Amniotic epithelial cell (primary cell): ENCODE results near the gene MVD.

Experiments used
- DNase-seq: peaks from one replicate; pipeline ENCODE4 v3.0.0-alpha.2; 2010; ENCODE audit warnings: low read depth

The MVD gene

GRCh38 chr16:88697116-88697830, 34.4 kb upstream of the MVD start:
- no peak for DNase-seq

GRCh38 chr16:88696441-88696840, 33.5 kb upstream of the MVD start:
- no peak for DNase-seq

GRCh38 chr16:88695753-88696152, 32.9 kb upstream of the MVD start:
- no peak for DNase-seq

GRCh38 chr16:88695218-88695617, 32.3 kb upstream of the MVD start:
- no peak for DNase-seq

GRCh38 chr16:88694221-88695087, 31.6 kb upstream of the MVD start:
- no peak for DNase-seq

- no peak for DNase-seq
Observed at GRCh38 chr16:88693420-88694177, 30.7 kb upstream of the MVD start.

GRCh38 chr16:88692861-88693260, 30.0 kb upstream of the MVD start:
- DNase-seq: no peak

GRCh38 chr16:88691924-88692560, 29.2 kb upstream of the MVD start:
- no peak for DNase-seq

GRCh38 chr16:88691129-88691813, 28.4 kb upstream of the MVD start:
- no peak for DNase-seq

GRCh38 chr16:88690341-88691128, 27.6 kb upstream of the MVD start:
- DNase-seq: no peak

- peak; percentile 55 for DNase-seq
Observed at GRCh38 chr16:88688013-88688778, 25.3 kb upstream of the MVD start.

- no peak for DNase-seq
Observed at GRCh38 chr16:88687676-88688012, 24.8 kb upstream of the MVD start.

- DNase-seq: no peak
Observed at GRCh38 chr16:88687254-88687576, 24.3 kb upstream of the MVD start.

GRCh38 chr16:88686439-88687253, 23.8 kb upstream of the MVD start, which contains the start of gene SNAI3:
SNAI3 (minus strand) TSS chr16:88686507; CDS start chr16:88686406, 101 bp downstream.
- DNase-seq: peak; percentile 35

- DNase-seq: no peak
Observed at GRCh38 chr16:88686062-88686438, 23.2 kb upstream of the MVD start.

- peak; percentile 65 for DNase-seq
Observed at GRCh38 chr16:88685156-88686061, 22.5 kb upstream of the MVD start.

- DNase-seq: no peak
Observed at GRCh38 chr16:88684569-88685155, 21.8 kb upstream of the MVD start.
